IPS-11a (cell line): Measurements from ENCODE around the gene ITFG1.
"Not testable (repeated sequence)": the region's sequence is repeated elsewhere in the genome, so short reads cannot be mapped to it uniquely, and the experiment has no call there.

Source experiments
- H3K4me3 ChIP-seq: one replicate; pipeline ENCODE4 v1.5.1; 2013; ENCODE audit warnings: low read depth, low read length, control low read depth

The ITFG1 gene

GRCh38 chr16:47426806-47427205, 34.1 kb downstream of the ITFG1 start:
- no peak overlapping the region for H3K4me3 ChIP-seq

GRCh38 chr16:47424846-47425245, 36.0 kb downstream of the ITFG1 start:
- no peak overlapping the region for H3K4me3 ChIP-seq

DNA sequence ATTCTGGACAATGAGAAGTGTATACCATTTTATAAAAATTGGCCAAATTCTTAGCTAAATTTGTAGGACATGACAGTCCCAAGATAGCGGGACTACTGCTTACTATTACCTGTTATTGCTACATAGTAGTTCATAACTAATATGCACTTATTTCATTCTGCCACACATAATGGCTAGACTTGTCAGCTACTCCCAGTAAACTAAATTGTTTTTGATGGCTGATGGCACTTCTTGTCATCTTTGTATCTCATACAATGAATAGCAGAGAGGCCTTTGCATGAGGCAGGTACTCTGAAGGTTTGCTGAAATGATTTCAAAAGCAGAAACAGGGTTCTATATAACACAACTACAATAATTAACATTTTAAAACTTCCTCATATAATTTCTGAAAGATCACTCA, 44.0 kb downstream of the ITFG1 start:
- H3K4me3 ChIP-seq, result no peak overlapping the region

GRCh38 chr16:47413041-47413440, 47.8 kb downstream of the ITFG1 start:
- H3K4me3 ChIP-seq, result no peak overlapping the region

GRCh38 chr16:47408491-47408890, 52.4 kb downstream of the ITFG1 start:
- no peak overlapping the region for H3K4me3 ChIP-seq

DNA sequence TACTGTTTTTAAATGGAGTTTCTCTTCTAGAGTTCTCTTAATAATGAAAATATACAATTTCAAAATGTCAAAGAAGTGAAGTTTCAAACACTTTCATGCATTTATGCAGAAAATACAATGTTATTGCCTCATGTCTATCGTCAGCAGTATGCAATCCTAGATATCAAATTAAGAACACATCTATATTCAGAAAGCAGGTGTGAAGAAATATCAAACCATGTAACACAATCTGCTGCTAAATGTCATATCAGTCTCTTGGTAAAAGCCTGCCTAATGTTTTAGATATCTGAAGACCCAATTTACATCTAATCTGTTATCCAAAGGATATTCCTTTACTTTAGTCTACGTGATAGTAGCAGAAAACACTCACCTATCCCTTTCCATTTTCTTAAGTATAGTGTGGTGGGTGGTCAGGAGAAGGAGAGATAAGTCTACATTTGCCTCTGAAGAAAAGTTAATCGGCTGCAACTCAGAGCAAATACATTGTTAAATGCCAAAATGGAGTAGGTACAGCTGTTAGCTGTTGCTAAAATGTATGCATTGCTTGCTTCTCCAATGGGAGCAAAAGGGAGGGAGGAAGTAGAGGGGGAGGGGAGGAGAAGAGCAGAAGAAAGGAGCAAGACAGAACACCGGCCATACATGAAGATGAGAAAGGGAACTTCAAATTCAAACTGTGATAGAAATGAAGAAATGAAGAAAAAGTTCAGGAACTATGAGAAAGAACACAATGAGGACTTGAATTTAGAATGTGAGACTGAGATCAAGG, 64.9 kb downstream of the ITFG1 start:
- H3K4me3 ChIP-seq, result no peak overlapping the region

GRCh38 chr16:47392081-47392480, 68.8 kb downstream of the ITFG1 start:
- no peak overlapping the region for H3K4me3 ChIP-seq

GRCh38 chr16:47388705-47389104, 72.2 kb downstream of the ITFG1 start:
- no peak overlapping the region for H3K4me3 ChIP-seq

DNA sequence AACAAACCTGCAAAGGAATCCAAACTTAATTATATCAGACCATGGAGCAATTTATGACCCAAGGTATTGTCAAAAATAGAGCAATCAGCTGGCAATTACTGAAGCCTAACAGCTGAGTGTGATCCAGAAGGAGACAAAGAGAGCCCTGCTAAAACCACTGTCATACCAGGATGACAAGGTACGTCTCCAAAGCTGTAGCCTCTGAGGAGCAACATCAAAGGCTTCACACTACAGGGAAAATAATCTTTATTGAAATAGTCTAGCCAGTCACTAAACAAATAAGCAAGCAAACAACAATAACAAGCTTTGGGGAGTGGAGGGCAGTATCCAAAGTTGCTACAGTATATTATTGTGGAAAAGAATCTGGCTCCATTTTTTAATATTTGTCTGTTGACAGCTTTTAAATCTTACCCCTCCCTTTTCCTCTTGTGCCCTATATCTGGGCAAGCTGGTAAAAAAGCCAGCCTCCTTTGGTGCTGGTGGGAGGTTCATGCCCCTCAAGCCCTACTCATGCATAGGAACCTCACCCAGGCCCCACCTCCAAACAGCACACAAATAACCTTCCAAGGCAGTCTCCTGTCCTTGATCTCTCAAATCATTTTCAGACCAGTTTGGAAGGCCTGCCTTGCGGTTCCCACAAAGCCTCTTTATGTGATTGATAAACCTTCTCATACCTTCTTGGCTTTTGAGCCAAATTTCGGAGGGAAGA, 73.7 kb downstream of the ITFG1 start:
- no peak overlapping the region for H3K4me3 ChIP-seq

DNA sequence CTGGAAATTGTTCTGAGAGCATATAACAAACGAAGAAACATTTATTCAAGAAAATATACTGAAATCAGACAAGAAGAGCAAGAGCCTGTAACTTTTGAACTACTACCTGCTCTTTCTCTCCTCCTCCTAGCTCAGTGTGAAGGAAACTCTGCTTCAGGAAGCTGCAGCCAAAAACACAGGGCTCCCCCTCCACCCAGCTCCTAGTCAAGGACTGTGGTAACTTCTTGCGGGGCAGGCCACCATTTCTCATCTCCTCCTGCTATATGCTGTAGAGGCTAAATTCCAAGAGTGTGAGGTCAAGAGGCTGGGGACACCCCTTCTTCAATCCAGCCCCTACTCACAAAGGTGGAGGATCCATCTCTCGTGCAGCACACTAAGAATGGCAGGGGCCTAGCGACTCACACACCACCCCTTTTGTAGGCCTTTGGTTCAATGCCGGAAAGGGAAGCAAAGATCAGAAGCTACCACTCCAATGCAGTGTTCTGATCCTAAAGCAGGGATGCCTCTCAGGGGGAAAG, 74.6 kb downstream of the ITFG1 start:
- no peak overlapping the region for H3K4me3 ChIP-seq

- no peak overlapping the region for H3K4me3 ChIP-seq
Observed at GRCh38 chr16:47382362-47382761, 78.5 kb downstream of the ITFG1 start.

- no peak overlapping the region for H3K4me3 ChIP-seq
Observed at GRCh38 chr16:47377154-47377553, 83.7 kb downstream of the ITFG1 start.

GRCh38 chr16:47375423-47375822, 85.4 kb downstream of the ITFG1 start:
- H3K4me3 ChIP-seq, result no peak overlapping the region

DNA sequence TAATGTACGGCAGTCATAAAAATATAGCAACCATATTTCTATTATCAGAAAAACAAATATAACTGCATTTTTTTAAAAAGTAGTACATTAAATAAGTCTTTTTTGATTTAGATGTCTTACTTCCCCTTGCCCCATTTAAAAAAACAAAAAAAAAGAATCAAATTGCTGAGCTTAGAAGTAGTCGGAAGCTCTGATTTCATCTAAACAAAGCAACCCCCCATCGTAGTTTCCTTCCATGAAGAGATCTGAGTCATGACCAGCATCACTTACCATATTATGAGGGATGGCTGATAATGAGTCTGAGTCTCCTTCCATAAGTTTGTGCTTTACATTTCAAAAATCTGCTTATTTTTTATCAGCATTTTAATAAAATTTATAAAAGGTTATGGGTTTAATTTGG, 86.2 kb downstream of the ITFG1 start:
- H3K4me3 ChIP-seq, result no peak overlapping the region

DNA sequence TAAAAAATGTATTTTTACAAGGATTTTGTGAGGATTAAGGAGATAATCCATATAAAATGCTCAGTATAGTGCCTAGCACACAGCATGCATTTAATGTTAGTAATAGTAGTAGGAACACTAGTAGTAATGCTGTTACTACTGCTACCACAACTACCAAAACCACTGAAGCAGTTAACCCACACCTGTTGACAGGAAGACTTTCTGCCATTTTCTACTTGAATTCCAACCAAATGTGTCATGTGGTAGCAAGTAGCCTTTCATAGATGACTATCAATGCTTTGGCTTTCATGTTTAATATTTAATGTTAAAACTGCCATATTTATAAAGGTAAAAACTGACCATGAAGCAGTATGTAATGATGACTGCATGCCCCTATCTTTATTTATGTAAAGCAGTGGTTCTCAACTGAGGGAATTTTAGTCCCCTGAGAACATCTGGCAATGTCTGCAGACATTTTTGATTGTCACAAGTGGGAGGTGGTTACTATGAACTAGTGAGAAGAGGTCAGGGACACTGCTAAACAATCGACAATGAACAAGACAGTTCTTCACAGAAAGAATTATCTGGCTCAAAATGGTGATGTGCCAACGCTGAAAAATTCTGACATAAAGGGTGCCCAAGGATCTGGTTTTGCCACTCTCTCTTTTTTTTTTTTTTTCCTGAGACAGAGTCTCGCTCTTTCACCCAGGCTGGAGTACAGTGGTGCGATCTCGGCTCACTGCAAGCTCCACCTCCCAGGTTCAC, 89.4 kb downstream of the ITFG1 start:
- H3K4me3 ChIP-seq, result no peak overlapping the region

DNA sequence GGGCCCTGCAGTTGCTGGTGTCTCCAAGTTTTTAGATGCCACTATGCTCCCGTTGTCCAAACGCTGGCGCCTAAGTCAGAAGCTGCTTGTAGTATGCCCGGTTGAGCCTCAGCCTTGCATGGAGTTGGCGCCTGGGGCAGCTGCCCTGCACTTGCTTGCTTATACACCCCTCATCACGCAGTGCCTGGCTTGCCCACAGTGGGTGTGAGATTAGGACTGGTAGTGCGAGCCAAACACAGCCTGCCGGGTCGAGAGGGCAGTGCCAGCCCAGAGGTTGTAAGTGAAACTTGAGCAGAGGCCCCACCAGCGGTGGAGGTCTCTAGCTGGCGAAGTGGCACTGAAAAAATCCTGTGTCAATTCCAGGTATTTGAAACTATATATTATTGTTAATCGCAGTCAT, 90.3 kb downstream of the ITFG1 start:
- H3K4me3 ChIP-seq, result no peak overlapping the region

DNA sequence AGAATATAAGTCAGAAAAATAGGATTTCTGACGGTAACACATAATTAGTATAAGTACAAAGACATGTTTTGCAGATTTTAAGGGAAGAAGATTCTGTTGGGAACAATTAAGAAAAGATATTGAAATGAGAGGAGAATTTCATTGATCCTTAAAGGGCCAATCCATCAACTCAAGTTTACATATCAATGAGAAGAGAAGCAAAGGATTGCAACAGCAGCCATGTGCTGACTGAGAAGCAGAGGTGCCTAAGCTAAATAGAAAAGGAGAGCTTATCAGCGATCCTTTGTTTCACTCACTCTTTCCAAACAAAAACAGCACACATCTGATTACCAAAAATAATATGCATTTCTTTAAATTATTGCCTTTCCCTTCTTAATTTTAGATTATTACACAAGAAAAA, 94.6 kb downstream of the ITFG1 start:
- H3K4me3 ChIP-seq, result no peak overlapping the region

- H3K4me3 ChIP-seq, result no peak overlapping the region
Observed at GRCh38 chr16:47363761-47364160, 97.1 kb downstream of the ITFG1 start.

DNA sequence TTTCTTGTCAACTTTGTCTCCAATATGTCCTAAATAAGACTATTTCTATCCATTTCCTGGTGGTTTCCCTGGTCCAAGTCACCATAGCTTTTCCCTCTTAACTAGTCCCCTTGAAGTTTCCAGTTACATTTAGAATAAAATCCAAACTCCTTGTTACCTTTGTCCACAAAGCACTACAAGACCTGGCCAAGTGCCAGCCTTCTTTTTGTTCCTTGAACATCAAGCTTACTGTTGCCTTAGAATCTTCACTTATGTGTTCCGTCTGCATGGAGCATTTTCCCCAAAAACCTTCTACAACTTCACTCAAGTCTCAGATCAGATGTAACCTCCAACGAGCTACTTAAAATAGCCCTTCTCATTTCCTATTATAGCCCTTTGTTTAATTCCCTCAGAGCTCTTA, 101.4 kb downstream of the ITFG1 start:
- H3K4me3 ChIP-seq, result no peak overlapping the region

DNA sequence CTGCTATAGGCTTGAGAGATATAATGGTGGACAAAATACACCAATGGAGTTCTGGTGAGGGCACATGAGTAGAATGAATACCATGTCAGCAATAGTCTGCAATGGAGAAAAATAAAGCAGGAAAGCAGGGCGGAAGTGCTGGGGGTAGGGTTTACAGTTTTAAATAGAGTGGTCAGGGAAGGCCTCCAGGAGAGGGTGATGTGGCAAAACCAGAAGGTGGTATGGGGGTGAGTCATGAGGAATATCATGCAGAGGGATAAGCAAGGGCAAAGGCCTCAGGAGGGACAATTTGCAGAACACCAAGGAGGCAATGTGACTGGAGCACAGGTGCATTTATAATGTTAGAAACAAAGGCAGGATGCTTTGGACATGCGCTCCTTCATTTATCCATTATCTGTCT, 102.0 kb downstream of the ITFG1 start:
- H3K4me3 ChIP-seq, result no peak overlapping the region

DNA sequence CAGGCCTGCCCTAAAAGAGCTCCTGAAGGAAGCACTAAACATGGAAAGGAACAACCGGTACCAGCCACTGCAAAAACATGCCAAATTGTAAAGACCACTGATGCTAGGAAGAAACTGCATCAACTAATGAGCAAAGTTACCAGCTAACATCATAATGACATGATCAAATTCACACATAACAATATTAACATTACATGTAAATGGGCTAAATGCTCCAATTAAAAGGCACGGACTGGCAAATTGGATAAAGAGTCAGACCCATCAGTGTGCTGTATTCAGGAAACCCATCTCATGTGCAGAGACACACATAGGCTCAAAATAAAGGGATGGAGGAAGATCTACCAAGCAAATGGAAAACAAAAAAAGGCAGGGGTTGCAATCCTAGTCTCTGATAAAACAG, 111.8 kb downstream of the ITFG1 start:
- not testable (repeated sequence) for H3K4me3 ChIP-seq
